ENCODE measurements around the gene MESD. TPM values are rescaled to one million over a fixed set of nuclear protein-coding genes. Genes with fewer than 3 reads are reported as not detected.

Gene MESD
- total and polyA plus RNA-seq, 8 donors = 24.2 to 44.1 (median 42.7) TPM

DNA sequence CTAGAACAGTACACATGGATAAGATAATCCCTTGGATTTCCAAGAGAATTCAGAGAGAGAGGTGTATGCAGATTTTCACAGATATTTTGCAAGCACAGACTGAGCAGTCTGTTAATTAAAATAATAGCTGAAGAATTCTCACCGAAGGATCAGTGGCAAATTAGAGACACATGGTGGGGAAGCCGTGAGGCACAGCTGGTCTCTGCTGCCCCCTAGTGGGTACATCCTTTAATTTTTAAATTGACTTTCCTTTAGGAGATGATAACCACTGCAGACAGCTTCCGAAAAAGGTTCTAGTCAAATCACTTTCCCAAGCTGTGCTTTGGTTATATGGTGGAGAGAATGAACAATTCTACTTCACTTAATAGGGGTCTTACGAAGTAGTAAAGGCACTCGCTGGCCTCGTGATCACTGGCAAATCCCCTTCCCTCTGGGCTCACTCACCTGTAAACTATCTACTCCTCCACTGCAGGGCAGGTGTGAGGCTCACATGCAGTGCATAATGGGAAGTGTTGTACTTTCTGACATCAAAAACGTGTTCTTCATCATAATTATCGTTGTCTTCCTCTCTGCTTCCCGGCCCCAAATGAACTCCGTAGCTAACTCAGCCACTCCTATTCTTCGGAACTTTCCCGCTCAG lies 19.5 kb downstream of the MESD start:
- intact Hi-C loops (cut with DNase I) = loop anchor here in 1 of 2 donors (5.0 kb wide), 1 partner anchor 398 kb away; no protein-coding TSS in a partner anchor
- Histone ChIP-seq H3K27me3 (no peaks in the 10 kb centered on the region), H3K9me3 (no peaks in the 10 kb centered on the region), H3K4me3 (no peak overlapping the region), H3K27ac (no peak overlapping the region), H3K36me3 (peaks cover 0 to 34% of the 10 kb centered on the region in 2 donors), H3K4me1 (no peaks in the 10 kb centered on the region)
- TF ChIP-seq, protein P1, sequence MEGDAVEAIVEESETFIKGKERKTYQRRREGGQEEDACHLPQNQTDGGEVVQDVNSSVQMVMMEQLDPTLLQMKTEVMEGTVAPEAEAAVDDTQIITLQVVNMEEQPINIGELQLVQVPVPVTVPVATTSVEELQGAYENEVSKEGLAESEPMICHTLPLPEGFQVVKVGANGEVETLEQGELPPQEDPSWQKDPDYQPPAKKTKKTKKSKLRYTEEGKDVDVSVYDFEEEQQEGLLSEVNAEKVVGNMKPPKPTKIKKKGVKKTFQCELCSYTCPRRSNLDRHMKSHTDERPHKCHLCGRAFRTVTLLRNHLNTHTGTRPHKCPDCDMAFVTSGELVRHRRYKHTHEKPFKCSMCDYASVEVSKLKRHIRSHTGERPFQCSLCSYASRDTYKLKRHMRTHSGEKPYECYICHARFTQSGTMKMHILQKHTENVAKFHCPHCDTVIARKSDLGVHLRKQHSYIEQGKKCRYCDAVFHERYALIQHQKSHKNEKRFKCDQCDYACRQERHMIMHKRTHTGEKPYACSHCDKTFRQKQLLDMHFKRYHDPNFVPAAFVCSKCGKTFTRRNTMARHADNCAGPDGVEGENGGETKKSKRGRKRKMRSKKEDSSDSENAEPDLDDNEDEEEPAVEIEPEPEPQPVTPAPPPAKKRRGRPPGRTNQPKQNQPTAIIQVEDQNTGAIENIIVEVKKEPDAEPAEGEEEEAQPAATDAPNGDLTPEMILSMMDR (IDR thresholded peaks at IDR 0.05) = peak; percentile 63 to 93
- ATAC-seq (peak; percentile 94), DNase-seq (peak in 2 of 4 donors; percentile 53 to 74)

DNA sequence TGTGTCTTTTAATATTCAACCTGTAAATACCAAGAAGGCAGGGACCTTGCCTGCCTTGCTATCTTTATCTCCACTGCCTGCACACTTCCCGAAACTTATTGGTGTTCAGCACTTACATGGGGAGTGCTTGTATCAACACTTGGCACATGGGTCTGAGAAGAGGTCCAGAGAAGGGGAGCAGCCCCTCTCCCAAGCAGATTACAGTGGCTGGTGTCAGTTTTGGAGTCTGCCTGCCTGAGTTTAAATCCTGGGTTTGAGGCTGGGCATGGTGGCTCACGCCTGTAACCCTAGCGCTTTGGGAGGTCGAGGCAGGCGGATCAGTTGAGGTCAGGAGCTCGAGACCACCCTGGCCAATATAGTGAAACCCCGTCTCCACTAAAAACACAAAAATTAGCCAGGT lies 20.3 kb downstream of the MESD start:
- intact Hi-C loops (cut with DNase I) = loop anchor here in 1 of 2 donors (5.0 kb wide), 2 partner anchors 192 to 512 kb away; partner anchors contain the start of gene CEMIP
- peaks cover 0 to 34% of the 10 kb centered on the region in 2 donors for H3K36me3 ChIP-seq
- ATAC-seq = no peak

DNA sequence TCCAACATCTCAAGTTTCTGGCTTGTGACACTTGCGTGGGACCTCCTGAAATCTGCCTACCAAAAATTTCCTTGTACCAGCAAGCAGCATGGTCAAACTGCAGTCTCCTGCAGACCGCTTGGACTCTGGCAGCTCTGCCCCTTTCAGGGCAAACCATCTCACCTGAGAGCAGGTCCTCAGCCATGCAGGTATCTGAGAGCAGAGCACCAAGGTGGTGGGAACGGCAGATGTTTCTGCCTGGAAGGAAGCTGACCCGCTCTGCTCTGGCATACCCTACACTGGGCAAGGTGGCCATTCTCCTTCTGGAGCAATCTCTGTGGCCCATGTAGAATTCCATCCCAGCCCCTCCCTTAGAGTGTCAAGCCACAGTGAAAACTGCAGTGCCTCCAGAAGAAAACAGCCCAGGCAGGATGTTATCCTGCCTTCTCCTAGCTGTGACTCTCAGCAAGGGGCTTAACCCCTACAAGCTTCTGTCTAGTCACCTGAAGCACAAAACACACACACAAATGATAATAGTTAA lies 21.6 kb downstream of the MESD start:
- H3K4me3 ChIP-seq = no peak overlapping the region
- DNase-seq = no peak
- TF ChIP-seq, protein P1 (IDR thresholded peaks at IDR 0.05) = no peak

More for the DNA sequence above, 20.3 kb downstream of the MESD start:
- no peak overlapping the region for H3K27ac ChIP-seq
- H3K4me3 ChIP-seq = no peak overlapping the region
- TF ChIP-seq, protein P1 (IDR thresholded peaks at IDR 0.05) = no peak
- H3K4me1 ChIP-seq = no peaks in the 10 kb centered on the region
- H3K9me3 ChIP-seq = no peaks in the 10 kb centered on the region
- no peaks in the 10 kb centered on the region for H3K27me3 ChIP-seq
- DNase-seq = no peak

DNA sequence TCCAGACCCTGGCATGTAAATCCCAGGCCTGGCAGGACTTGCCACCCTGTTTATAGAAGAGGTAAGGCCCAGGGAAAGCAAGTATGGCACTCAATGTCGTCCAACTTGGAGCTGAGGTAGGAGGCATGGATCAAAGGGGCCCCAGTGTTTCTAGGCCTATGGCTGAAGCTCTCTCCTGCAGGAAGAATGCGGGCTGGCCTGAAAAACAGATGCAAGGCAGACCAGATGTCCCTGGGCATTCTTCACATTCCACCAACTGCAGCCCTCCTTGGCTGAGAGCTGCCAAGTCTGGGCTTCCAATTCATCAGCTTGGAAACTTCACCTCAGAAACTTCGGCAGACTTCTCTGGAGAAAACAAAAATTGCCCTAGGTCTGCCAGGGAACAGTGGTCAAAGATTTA lies 22.2 kb downstream of the MESD start:
- intact Hi-C loops (cut with DNase I) = loop anchor here in 1 of 2 donors (5.0 kb wide), 2 partner anchors 190 to 510 kb away; partner anchors contain the start of gene CEMIP
- Histone ChIP-seq H3K9me3 (no peaks in the 10 kb centered on the region), H3K4me3 (no peak overlapping the region), H3K27me3 (no peaks in the 10 kb centered on the region), H3K4me1 (no peaks in the 10 kb centered on the region), H3K36me3 (peaks cover 0 to 30% of the 10 kb centered on the region in 2 donors), H3K27ac (no peak overlapping the region)
- TF ChIP-seq, protein P1 (IDR thresholded peaks at IDR 0.05) = no peak
- no peak for DNase-seq
- ATAC-seq = no peak

More for the DNA sequence above, 21.6 kb downstream of the MESD start:
- H3K4me1 ChIP-seq = no peaks in the 10 kb centered on the region
- H3K27me3 ChIP-seq = no peaks in the 10 kb centered on the region
- no peak overlapping the region for H3K27ac ChIP-seq
- ATAC-seq = no peak
- no peaks in the 10 kb centered on the region for H3K9me3 ChIP-seq
- intact Hi-C loops (cut with DNase I) = loop anchor here in 1 of 2 donors (5.0 kb wide), 2 partner anchors 191 to 511 kb away; partner anchors contain the start of gene CEMIP
- peaks cover 0 to 30% of the 10 kb centered on the region in 2 donors for H3K36me3 ChIP-seq
